ENCODE measurements around the gene SUCO.

GRCh38 chr1:172532183-172532699 is 709 bp upstream of the SUCO start:
- TF ChIP-seq CTCF (conservative IDR thresholded peaks at IDR 0.05; ENCODE audit: low read length), result no peak
- no peak for TF ChIP-seq EZH2phosphoT487 (IDR thresholded peaks at IDR 0.05; ENCODE audit: borderline replicate concordance, low read depth, low read length)

Data from OCI-LY7 (cell line).